ENCODE data around the gene STAC. TPM values are rescaled to one million over a fixed set of nuclear protein-coding genes. Genes with fewer than 3 reads are reported as not detected.

STAC gene
- total and polyA plus RNA-seq, 2 donors (not counting 3 experiments of a cell fraction or from before 2014, with no cell fraction given) = 0.03 to 0.88 TPM

DNA sequence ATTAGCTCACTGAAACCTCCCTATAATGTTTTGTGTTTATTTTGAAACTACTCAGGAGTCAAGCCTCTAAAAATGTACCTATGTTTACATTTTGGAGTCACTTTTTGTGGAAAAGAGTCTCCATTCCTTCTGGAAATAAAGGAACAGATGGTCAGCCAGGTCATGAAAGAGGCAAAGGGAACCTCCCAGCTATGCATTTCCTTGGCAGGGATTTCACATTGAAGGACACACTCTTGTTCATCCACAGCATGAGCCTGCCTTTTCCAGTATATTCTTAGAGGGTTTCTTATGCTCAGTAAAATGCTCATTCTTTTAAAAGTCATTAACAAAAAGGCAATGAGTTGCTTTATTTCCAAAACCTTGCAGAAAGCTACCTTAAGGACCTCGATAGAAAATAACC, 20.8 kb downstream of the STAC start:
- TF ChIP-seq MYC (IDR thresholded peaks at IDR 0.05; ENCODE audit: low read depth, low read length) = no peak
- TF ChIP-seq EZH2 (IDR thresholded peaks at IDR 0.05; ENCODE audit: borderline replicate concordance, low read depth, low read length, severe bottlenecking) = no peak
- TF ChIP-seq, protein P1, sequence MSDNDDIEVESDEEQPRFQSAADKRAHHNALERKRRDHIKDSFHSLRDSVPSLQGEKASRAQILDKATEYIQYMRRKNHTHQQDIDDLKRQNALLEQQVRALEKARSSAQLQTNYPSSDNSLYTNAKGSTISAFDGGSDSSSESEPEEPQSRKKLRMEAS (IDR thresholded peaks at IDR 0.05; ENCODE audit: insufficient read depth, insufficient read length) = no peak
- TF ChIP-seq POLR2A (IDR thresholded peaks at IDR 0.05; ENCODE audit: low read depth, low read length) = no peak
- TF ChIP-seq, protein P2, sequence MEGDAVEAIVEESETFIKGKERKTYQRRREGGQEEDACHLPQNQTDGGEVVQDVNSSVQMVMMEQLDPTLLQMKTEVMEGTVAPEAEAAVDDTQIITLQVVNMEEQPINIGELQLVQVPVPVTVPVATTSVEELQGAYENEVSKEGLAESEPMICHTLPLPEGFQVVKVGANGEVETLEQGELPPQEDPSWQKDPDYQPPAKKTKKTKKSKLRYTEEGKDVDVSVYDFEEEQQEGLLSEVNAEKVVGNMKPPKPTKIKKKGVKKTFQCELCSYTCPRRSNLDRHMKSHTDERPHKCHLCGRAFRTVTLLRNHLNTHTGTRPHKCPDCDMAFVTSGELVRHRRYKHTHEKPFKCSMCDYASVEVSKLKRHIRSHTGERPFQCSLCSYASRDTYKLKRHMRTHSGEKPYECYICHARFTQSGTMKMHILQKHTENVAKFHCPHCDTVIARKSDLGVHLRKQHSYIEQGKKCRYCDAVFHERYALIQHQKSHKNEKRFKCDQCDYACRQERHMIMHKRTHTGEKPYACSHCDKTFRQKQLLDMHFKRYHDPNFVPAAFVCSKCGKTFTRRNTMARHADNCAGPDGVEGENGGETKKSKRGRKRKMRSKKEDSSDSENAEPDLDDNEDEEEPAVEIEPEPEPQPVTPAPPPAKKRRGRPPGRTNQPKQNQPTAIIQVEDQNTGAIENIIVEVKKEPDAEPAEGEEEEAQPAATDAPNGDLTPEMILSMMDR (IDR thresholded peaks at IDR 0.05; ENCODE audit: extremely low read depth in 1 of 2, insufficient read depth in 1 of 2, low read depth in 1 of 2, low read length in 2 of 2) = no peak
- TF ChIP-seq JUN (IDR thresholded peaks at IDR 0.05; ENCODE audit: borderline replicate concordance, insufficient read depth, insufficient read length, low read depth) = no peak
- no peak for TF ChIP-seq POLR2AphosphoS5 (IDR thresholded peaks at IDR 0.05; ENCODE audit: insufficient read depth, low read depth, low read length)
- TF ChIP-seq GATA2 (IDR thresholded peaks at IDR 0.05; ENCODE audit: insufficient read depth, insufficient read length, low read depth, low read length) = no peak
- TF ChIP-seq FOS (IDR thresholded peaks at IDR 0.05; ENCODE audit: borderline replicate concordance, insufficient read depth, low read length) = no peak
- BruUV-seq (replicated peaks) = no TSS peak
- Histone ChIP-seq H3K27me3 (ENCODE audit: control insufficient read depth in 2 of 2, insufficient read depth in 2 of 2, low read length in 2 of 2) (no peaks in the 10 kb centered on the region), H3K36me3 (ENCODE audit: control insufficient read depth in 2 of 2, extremely low read depth in 1 of 2, insufficient read depth in 2 of 2, low read length in 2 of 2) (no peaks in the 10 kb centered on the region), H3K4me3 (replicated peaks in 1 of 3; ENCODE audit: insufficient read depth in 1 of 3, low read depth in 1 of 3, low read length in 3 of 3) (no peak overlapping the region), H2AFZ (ENCODE audit: low read depth, low read length) (no peak overlapping the region), H3K4me1 (ENCODE audit: control insufficient read depth, extremely low read depth, insufficient read depth, low read length) (no peaks in the 10 kb centered on the region), H3K27ac (ENCODE audit: insufficient read depth, low read depth, low read length) (no peak overlapping the region), H3K9me1 (replicated peaks; ENCODE audit: control insufficient read depth, extremely low read depth, insufficient read depth, low read length) (no peaks in the 10 kb centered on the region), H4K20me1 (replicated peaks; ENCODE audit: control insufficient read depth, extremely low read depth, insufficient read depth, low read length) (no peaks in the 10 kb centered on the region), H3K79me2 (ENCODE audit: control insufficient read depth, insufficient read depth, low read length) (no peaks in the 10 kb centered on the region), H3K9me3 (replicated peaks; ENCODE audit: control insufficient read depth, insufficient read depth, low read length) (no peaks in the 10 kb centered on the region), H3K4me2 (ENCODE audit: insufficient read depth, low read length) (no peak overlapping the region), H3K9ac (replicated peaks; ENCODE audit: extremely low read depth, insufficient read depth, low read length) (no peak overlapping the region)
- intact Hi-C loops (cut with micrococcal nuclease) = no loop called here
- DNase-seq (ENCODE audit: low read depth, low spot score) = no peak
- no peak for FAIRE-seq
- ChIA-PET CTCF (no interaction called here), POLR2A (no interaction called here)
- dilution Hi-C loops (cut with MboI; ENCODE audit: extremely low pct_ligation_motif_present, low sequenced_read_pairs) = no loop called here

All from endothelial cell of umbilical vein (primary cell).